Peyer's patch (tissue), 4 donors: Measurements from ENCODE around the gene NUDT16L1. TPM values are rescaled to one million over a fixed set of nuclear protein-coding genes. Genes with fewer than 3 reads are reported as not detected.

Experiments used
- DNase-seq, 3 donors: peaks; one replicate each; pipeline ENCODE4 v3.0.0-alpha.2; 2017 to 2019
- H3K27ac ChIP-seq, 4 donors: fragments of 200-600 bp; sonication (generic); one replicate each; pipeline ENCODE4 v1.5.1; 2016 to 2019
- H3K27me3 ChIP-seq, 2 donors: fragments of 200-600 bp; sonication (generic); one replicate each; pipeline ENCODE4 v1.5.1; 2019
- H3K36me3 ChIP-seq, 3 donors: fragments of 200-600 bp; sonication (generic); one replicate each; pipeline ENCODE4 v1.5.1; 2016 to 2019
- H3K4me1 ChIP-seq, 4 donors: fragments of 200-600 bp; sonication (generic); one replicate each; pipeline ENCODE4 v1.5.1; 2016 to 2019
- H3K4me3 ChIP-seq, 4 donors: fragments of 200-600 bp; sonication (generic); 1 replicate in 3 of 4; 2 replicates in 1 of 4; pipeline ENCODE4 v1.5.1; 2016 to 2019; ENCODE audit warnings: mild to moderate bottlenecking in 1 of 4
- H3K9me3 ChIP-seq, 4 donors: fragments of 200-600 bp; sonication (generic); one replicate each; pipeline ENCODE4 v1.5.1; 2016 to 2019; ENCODE audit warnings: mild to moderate bottlenecking in 1 of 4
- POLR2A ChIP-seq, 2 donors: fragments of 450-650 bp; IDR thresholded peaks; one replicate each; pipeline ENCODE4 v1.5.1; 2017; ENCODE audit warnings: antibody characterized with exemption in 2 of 2, mild to moderate bottlenecking in 2 of 2, moderate library complexity in 2 of 2
- total RNA-seq, 4 donors: library from RNA; depleted of rRNA; stranded (reverse); fragments of >200 nt; gene quantifications; one replicate each; pipeline ENCODE4 v1.1.0, GENCODE V29; 2016
- TF ChIP-seq, protein P1 (sequence below), 6 experiments: fragments of 450-650 bp in 4 of 6; fragments of 200-600 bp in 2 of 6; sonication (generic) in 1 of 6; IDR thresholded peaks; one replicate each; pipeline ENCODE4 v1.5.1; 2017 to 2019; ENCODE audit warnings: antibody characterized with exemption in 6 of 6, mild to moderate bottlenecking in 3 of 6, moderate library complexity in 1 of 6

NUDT16L1 gene
- total RNA-seq, 4 donors from 2014 or later: 19.0 to 53.6 (median 40.1) TPM

DNA sequence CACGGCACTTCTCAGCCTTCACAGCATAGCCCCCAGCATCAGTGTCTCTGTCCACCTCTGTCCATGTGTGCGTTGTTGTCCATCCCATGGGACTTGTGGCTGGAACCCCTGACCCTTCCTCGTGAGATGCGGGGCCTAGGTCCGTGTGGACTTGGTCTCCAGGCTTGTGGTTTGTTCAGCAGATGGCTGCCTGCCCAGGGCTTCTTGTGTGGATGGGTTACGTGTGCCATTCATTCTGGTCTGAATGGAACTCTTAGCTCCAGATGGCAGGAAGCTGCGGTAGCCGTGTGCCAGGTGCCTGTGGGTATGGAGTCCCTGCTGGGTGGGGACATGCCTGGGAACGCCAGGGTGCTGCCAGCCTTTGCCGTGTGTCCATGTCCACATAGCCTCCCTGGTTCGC, 31.7 kb upstream of the NUDT16L1 start:
- Histone ChIP-seq H3K4me1 (peaks cover 0 to 34% (median 8%) of the 10 kb centered on the region in 4 donors), H3K36me3 (peaks cover 0 to 35% (median 0%) of the 10 kb centered on the region in 3 donors), H3K27ac (no peak overlapping the region), H3K4me3 (no peak overlapping the region), H3K27me3 (no peaks in the 10 kb centered on the region), H3K9me3 (no peaks in the 10 kb centered on the region)
- no peak for DNase-seq
- TF ChIP-seq, protein P1, sequence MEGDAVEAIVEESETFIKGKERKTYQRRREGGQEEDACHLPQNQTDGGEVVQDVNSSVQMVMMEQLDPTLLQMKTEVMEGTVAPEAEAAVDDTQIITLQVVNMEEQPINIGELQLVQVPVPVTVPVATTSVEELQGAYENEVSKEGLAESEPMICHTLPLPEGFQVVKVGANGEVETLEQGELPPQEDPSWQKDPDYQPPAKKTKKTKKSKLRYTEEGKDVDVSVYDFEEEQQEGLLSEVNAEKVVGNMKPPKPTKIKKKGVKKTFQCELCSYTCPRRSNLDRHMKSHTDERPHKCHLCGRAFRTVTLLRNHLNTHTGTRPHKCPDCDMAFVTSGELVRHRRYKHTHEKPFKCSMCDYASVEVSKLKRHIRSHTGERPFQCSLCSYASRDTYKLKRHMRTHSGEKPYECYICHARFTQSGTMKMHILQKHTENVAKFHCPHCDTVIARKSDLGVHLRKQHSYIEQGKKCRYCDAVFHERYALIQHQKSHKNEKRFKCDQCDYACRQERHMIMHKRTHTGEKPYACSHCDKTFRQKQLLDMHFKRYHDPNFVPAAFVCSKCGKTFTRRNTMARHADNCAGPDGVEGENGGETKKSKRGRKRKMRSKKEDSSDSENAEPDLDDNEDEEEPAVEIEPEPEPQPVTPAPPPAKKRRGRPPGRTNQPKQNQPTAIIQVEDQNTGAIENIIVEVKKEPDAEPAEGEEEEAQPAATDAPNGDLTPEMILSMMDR (IDR thresholded peaks at IDR 0.05): no peak
- TF ChIP-seq POLR2A (IDR thresholded peaks at IDR 0.05): no peak

- no peak for DNase-seq
- H3K9me3 ChIP-seq: no peaks in the 10 kb centered on the region
- peak overlapping the region in 3 of 4 donors; percentile 37 to 93 (median 87) for H3K27ac ChIP-seq
- H3K4me1 ChIP-seq: peaks cover 0 to 34% (median 8%) of the 10 kb centered on the region in 4 donors
- H3K27me3 ChIP-seq: no peaks in the 10 kb centered on the region
- H3K4me3 ChIP-seq: no peak overlapping the region
- peaks cover 0 to 36% (median 0%) of the 10 kb centered on the region in 3 donors for H3K36me3 ChIP-seq
- TF ChIP-seq, protein P1 (IDR thresholded peaks at IDR 0.05): no peak
- TF ChIP-seq POLR2A (IDR thresholded peaks at IDR 0.05): no peak
Observed at GRCh38 chr16:4663465-4663776, 29.9 kb upstream of the NUDT16L1 start.

DNA sequence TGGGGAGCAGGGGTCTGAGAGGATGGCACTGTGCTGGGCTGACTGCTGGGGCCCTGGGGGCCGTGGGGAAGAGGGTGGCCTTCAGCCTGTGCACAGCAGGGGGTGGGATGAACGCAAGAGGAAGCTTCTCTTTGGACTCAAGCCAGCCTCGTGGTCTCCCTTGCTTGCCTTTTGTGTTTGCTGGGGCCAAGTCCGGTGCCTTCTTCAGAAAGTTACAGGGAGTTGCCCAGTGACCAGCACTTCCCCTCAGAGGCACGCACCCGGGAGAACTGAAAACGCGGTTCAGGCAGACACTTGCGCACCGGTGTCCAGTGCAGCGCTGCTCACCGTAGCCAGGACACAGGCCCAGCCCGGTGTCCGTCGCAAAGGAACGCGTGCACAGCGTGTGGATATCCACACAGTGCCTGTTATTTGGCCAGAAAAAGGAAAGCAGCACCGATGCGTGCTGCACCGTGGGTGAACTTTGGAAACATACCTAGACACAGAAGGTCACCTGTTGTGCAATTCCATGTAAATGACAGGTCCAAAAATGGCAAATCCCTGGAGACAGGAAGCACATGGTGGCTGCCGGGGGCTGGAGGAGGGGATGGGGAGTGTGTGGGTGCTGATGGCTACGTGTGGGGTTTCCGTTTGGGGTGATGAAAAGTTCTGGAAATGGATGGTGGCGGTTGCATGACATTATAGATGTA, 29.4 kb upstream of the NUDT16L1 start:
- H3K4me3 ChIP-seq: no peak overlapping the region
- H3K36me3 ChIP-seq: peaks cover 0 to 36% (median 0%) of the 10 kb centered on the region in 3 donors
- peaks cover 0 to 34% (median 8%) of the 10 kb centered on the region in 4 donors for H3K4me1 ChIP-seq
- TF ChIP-seq, protein P1 (IDR thresholded peaks at IDR 0.05): no peak
- no peak for TF ChIP-seq POLR2A (IDR thresholded peaks at IDR 0.05)
- no peaks in the 10 kb centered on the region for H3K27me3 ChIP-seq
- H3K27ac ChIP-seq: peak overlapping the region; percentile 58 to 93 (median 73)
- H3K9me3 ChIP-seq: no peaks in the 10 kb centered on the region
- peak in 2 of 3 donors; percentile 55 to 67 for DNase-seq

DNA sequence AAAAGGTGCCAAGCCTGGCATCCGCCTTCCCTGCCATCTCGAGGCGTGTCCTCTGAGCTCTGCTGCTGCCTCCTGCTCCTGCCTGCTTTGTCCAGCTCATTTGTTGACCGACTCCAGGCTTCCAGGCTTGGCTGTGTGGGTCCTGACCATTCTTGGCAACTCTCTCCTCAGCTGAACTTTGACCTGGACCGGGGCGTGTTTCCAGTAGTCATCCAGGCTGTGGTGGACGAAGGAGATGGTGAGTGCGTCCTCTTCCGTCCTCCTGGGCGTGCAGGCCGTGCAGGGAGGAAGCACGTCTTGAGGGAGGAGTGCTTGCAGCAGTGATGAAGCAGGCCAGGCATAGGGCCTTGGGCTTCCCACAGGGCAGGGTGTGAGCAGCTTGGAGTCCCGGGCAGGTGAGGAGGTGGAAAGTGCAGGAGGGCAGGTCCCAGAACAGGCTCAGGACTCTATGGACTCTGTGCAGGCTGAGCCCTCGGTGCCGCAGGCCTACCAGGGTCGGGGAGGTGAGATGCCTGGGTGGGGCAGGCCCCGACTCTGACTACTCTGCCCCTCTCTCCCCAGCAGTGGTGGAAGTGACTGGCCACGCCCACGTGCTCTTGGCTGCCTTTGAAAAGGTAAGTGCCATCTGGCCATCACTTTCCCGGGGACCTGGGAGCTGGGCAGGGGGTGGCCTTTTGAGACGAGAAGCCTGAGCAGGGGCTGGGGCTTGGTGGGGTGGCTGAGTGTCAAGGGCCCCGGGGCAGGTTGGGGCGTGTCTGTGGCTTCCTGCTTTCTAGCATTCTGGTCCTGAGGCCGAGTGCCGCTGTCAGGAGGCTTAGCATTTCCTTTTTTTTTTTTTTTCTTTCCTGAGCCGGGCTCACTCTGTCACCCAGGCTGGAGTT, 28.6 kb upstream of the NUDT16L1 start:
- peak; percentile 74 to 89 (median 87) for DNase-seq
- TF ChIP-seq, protein P1 (IDR thresholded peaks at IDR 0.05): no peak
- TF ChIP-seq POLR2A (IDR thresholded peaks at IDR 0.05): peak; percentile 8 to 46
- H3K4me1 ChIP-seq: peaks cover 0 to 34% (median 8%) of the 10 kb centered on the region in 4 donors
- H3K9me3 ChIP-seq: no peaks in the 10 kb centered on the region
- peak overlapping the region in 1 of 4 donors; percentile 27 for H3K4me3 ChIP-seq
- peaks cover 0 to 39% (median 0%) of the 10 kb centered on the region in 3 donors for H3K36me3 ChIP-seq
- H3K27me3 ChIP-seq: no peaks in the 10 kb centered on the region
- H3K27ac ChIP-seq: peak overlapping the region; percentile 58 to 93 (median 73)

DNA sequence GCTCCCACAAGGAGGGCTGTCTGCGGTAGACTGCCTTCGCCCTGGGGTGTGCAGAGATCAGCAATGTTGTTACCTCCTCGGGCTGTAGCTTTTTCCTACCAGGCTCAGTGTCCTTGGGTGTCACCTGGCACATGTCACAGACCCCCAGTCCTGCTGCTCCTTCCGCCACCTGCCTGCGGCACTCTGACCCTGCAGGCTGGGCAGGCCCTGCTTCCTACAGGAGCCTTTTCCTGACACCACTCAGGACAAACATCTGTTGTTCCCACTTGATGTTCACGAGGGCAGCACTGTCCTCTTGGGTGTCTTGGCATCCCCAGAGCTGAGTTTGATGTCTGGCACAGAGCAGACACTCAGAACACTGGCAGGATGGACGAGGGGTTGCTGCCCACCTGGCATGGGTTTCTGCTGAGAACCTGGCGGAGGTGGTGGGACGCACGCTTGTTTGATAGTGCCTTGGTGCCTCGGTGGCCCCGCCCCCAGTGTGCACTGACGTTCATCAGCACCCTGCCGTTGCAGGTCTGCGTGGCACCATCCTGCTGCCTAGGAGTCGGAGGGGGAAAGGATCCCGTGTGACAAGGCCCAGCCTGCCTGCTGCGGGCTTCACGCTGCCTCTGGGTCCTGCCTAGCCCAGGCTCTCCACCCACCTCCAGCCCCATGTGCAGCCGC, 26.7 kb upstream of the NUDT16L1 start:
- DNase-seq: no peak
- Histone ChIP-seq H3K4me3 (no peak overlapping the region), H3K4me1 (peaks cover 0 to 27% (median 8%) of the 10 kb centered on the region in 4 donors), H3K36me3 (peaks cover 0 to 52% (median 0%) of the 10 kb centered on the region in 3 donors), H3K27ac (no peak overlapping the region), H3K27me3 (no peaks in the 10 kb centered on the region), H3K9me3 (no peaks in the 10 kb centered on the region)
- TF ChIP-seq, protein P1 (IDR thresholded peaks at IDR 0.05): no peak
- no peak for TF ChIP-seq POLR2A (IDR thresholded peaks at IDR 0.05)
